GM19467 (cell line): ENCODE results near the gene EXOSC2.
A peak's percentile ranks its signal among the peaks of the same experiment; 100 is the strongest.
"Not testable (repeated sequence)": the region's sequence is repeated elsewhere in the genome, so short reads cannot be mapped to it uniquely, and the experiment has no call there.

ENCODE experiments used
- ATAC-seq: cut with Tn5 transposase; IDR thresholded peaks from one replicate; pipeline ENCODE4 v1.9.1; 2021; ENCODE audit warnings: mild to moderate bottlenecking, moderate library complexity; ENCODE audit not compliant: unreplicated experiment

EXOSC2 gene

GRCh38 chr9:130667120-130667435 is 26.5 kb upstream of the EXOSC2 start:
- ATAC-seq, result no peak

- no peak for ATAC-seq
Observed at GRCh38 chr9:130668196-130668595, 25.4 kb upstream of the EXOSC2 start.

DNA sequence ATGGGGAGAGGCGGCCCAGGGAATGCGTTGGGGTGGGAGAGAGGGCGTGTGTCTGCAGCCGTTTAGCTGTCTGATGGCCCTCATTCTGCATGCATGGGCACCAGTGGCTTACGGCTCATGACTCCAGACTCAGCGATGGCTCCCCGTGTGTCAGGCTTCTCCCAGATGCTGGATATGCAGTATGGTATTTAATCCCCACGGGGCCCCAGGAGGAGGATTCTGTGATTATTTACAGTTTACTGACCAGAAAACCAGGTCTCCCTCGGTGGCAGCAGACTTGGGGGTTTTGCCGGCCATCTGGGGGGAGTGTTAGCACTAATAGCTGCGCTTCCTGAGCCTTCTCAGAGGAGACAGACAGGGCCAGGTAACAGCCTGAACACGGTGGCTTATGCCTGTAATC is 24.9 kb upstream of the EXOSC2 start:
- ATAC-seq, result no peak

- no peak for ATAC-seq
Observed at GRCh38 chr9:130669965-130670364, 23.6 kb upstream of the EXOSC2 start.

DNA sequence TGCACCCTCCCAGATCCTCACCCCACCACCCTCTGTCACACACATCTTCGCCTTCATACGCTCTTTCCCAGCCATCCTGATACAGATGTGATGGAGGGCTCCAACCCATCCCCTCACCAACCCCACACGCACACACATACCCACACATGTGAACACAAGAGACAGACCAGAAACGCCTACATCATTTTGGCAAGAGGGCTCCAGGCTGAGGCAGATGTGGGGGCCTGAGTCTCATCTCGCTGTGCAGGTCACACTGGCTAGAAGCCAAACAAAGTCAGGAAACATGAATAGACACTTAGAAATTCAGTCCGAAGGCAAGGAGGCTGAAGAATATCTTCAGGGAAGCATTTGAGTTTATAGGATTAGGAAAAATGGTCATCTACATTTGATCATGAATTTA is 22.9 kb upstream of the EXOSC2 start:
- no peak for ATAC-seq

- no peak for ATAC-seq
Observed at GRCh38 chr9:130672466-130672865, 21.1 kb upstream of the EXOSC2 start.

DNA sequence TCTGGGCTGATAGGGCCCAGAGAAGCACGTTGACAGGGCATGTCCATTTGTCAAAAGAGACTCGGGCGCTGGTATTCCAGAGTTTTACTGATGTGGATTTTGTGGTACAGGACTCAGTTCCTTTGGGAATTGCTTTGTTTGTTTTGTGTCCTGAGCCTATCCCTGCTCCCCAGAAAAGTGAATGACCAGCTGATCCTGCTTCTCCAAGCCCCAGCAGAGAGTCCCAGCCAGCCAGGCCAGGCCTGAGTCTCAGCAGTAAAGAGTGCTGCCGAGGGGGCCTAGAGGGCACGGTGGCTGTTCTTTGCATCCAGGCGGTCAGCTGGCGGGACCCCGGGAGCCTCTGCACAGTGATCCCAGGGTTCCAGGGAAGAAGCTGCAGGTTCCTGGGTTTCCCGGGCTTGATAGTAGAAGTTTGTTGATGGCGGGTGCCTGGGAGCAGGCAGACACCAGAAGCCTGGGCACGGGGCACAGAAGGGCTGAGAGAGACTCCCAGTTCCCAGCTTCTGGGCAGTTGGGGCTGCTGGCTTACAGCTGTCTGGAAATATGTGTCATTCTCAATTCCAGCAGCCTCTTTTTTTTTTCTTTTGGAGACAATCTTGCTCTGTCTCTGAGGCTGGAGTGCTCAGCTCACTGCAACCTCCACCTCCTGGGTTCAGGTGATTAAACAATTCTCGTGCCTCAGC is 20.5 kb upstream of the EXOSC2 start:
- ATAC-seq, result no peak

GRCh38 chr9:130675396-130675795 is 18.2 kb upstream of the EXOSC2 start:
- ATAC-seq, result no peak

- ATAC-seq, result no peak
Observed at GRCh38 chr9:130677252-130677651, 16.3 kb upstream of the EXOSC2 start.

DNA sequence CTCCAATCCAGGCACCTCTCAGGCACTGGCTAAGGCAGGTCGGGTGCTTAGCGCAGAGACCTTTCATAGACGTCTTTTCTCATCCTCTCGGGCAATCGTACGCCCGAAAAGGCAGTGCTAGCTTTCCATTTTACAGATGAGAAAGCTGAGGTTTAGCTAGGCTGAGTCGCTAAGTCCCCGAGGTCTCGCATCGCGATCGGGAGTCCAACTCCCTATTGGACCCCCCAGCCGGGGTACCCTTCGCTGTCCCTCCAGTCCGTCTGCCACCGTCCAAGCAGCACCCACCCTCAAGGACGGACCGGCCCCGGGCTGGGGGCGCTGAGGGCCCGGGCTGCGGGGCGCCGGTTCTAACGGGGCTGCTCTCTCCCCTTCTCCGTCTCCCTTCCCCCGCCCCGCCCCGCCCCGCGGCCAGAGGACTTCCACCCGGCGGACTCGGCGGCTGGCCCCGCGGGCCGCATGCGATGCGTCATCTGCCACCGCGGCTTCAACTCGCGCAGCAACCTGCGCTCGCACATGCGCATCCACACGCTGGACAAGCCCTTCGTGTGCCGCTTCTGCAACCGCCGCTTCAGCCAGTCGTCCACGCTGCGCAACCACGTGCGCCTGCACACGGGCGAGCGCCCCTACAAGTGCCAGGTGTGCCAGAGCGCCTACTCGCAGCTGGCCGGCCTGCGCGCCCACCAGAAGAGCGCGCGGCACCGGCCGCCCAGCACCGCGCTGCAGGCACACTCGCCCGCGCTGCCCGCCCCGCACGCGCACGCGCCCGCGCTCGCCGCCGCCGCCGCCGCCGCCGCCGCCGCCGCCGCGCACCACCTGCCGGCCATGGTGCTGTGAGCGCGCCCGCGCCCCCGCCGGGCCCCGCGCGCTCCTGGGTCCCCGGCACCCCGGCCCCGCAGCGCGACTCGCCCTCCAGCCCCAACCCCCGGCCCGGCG is 12.5 kb upstream of the EXOSC2 start:
- ATAC-seq, result no peak

- ATAC-seq, result no peak
Observed at GRCh38 chr9:130681769-130682420, 11.7 kb upstream of the EXOSC2 start.

- no peak for ATAC-seq
Observed at GRCh38 chr9:130682421-130683121, 11.0 kb upstream of the EXOSC2 start.

GRCh38 chr9:130685104-130685503 is 8.5 kb upstream of the EXOSC2 start:
- no peak for ATAC-seq

DNA sequence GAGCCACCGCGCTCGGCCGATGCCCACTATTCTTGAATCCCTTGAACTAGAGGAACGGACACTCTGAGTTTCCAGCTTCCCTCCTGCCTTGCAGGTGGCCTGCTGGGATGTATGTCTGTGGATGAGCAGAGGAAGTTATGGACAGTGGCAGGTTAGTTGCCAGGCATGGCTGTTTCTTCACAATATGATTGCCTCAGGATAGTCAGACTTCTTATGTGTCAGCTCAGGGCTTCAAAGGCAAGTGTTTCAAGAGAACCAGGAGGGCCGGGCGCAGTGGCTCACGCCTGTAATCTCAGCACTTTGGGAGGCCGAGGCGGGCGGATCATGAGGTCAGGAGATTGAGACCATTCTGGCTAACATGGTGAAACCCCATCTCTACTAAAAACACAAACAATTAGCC is 7.6 kb upstream of the EXOSC2 start:
- not testable (repeated sequence) for ATAC-seq

DNA sequence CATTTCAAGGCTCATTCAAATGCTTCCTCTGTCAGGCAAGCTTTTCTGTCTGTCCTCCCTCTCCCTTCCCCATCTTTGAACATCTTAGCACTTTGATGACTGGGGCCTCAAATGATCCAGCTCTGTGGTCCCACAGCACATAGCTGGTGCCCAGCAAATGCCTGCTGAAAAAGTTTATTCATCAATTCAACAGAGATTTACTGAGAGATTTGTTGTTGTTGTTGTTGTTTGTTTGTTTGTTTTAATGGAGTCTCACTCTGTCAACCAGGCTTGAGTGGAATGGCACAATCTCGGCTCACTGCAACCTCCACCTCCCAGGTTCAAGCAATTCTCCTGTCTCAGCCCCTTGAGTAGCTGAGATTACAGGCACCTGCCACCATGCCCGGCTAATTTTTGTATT is 6.0 kb upstream of the EXOSC2 start:
- ATAC-seq, result no peak

GRCh38 chr9:130688072-130688471 is 5.5 kb upstream of the EXOSC2 start:
- no peak for ATAC-seq

DNA sequence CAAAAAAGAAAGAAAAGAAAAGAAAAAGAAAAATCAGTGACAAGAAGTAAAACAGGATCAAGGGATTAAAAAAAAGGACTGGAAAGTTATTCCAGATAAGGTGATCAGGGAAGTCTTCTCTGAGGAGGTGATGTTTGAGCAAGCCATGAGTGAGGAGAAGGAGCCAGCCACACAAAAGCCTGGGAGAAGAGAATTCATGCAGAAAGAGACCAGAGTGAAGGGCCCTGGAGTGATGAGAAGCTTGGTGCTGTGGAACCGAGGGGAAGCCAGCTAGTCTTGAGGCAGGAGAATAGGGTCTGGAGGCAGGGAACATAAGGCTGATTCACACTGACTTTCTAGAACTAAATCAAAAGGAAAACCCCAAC is 4.0 kb upstream of the EXOSC2 start:
- ATAC-seq, result no peak

GRCh38 chr9:130689937-130690700 is 3.5 kb upstream of the EXOSC2 start:
- ATAC-seq, result no peak

- no peak for ATAC-seq
Observed at GRCh38 chr9:130692321-130692720, 1.3 kb upstream of the EXOSC2 start.

GRCh38 chr9:130693101-130693425 is 517 bp upstream of the EXOSC2 start:
- peak; percentile 10 for ATAC-seq

- no peak for ATAC-seq
Observed at GRCh38 chr9:130694205-130694604, 625 bp downstream of the EXOSC2 start.
